ENCODE data around the gene MTSS2. TPM values are rescaled to one million over a fixed set of nuclear protein-coding genes. Genes with fewer than 3 reads are reported as not detected.

The MTSS2 gene
- total RNA-seq, 1 experiment from 2014 or later = 27.1 TPM

DNA sequence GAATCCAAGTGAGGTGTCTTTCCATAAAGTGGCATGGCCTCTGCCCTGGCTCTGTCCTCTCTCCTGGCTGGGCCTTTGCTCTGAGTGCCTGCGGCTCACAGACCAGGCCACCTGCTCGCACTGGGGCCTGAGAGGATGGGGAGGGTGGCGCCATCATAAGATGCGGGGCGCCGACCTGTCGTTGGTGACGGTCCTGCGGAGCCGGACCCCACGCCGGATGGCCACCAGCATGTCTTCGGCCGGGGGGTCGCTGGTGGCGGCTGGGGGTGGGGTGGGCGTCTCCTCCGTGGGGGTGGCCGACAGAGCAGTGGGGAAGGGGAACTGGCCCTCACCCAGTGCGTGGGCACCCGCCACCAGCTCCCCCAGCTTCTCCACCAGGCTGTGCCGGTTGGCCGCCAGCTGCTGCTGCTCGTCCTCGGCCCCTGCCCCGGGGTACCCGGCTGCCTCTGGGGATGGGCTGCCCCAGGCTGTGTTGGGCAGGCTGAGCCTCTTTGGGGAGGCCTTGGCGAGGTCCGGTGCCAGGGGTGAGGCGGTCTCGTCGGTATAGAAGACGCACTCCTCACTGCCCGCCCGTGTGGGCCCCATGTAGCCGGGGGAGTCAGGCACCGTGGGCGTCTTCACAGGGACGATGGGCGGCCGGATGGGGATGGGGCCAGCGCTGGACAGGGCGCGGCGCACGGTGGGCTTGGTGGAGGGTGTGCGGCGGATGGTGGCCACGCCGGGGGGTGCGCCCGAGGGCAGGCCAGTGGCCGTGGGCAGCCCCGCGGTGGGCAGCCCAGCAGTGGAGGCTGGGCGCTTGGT, 22.1 kb downstream of the MTSS2 start:
- TF ChIP-seq, protein P1, sequence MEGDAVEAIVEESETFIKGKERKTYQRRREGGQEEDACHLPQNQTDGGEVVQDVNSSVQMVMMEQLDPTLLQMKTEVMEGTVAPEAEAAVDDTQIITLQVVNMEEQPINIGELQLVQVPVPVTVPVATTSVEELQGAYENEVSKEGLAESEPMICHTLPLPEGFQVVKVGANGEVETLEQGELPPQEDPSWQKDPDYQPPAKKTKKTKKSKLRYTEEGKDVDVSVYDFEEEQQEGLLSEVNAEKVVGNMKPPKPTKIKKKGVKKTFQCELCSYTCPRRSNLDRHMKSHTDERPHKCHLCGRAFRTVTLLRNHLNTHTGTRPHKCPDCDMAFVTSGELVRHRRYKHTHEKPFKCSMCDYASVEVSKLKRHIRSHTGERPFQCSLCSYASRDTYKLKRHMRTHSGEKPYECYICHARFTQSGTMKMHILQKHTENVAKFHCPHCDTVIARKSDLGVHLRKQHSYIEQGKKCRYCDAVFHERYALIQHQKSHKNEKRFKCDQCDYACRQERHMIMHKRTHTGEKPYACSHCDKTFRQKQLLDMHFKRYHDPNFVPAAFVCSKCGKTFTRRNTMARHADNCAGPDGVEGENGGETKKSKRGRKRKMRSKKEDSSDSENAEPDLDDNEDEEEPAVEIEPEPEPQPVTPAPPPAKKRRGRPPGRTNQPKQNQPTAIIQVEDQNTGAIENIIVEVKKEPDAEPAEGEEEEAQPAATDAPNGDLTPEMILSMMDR (IDR thresholded peaks at IDR 0.05; ENCODE audit: unreplicated experiment) = no peak
- CTCF ChIA-PET = interaction anchor here (0.7 to 0.8 kb wide), 2 partner anchors 29 to 1853 kb away, joined by 5 to 9 read pairs; no protein-coding TSS in a partner anchor

GRCh38 chr16:70662991-70663523, 22.8 kb downstream of the MTSS2 start:
- TF ChIP-seq, protein P1 (IDR thresholded peaks at IDR 0.05; ENCODE audit: unreplicated experiment) = no peak
- no peaks in the 10 kb centered on the region for H3K27me3 Mint-ChIP-seq (ENCODE audit: unreplicated experiment)
- peaks cover 17% of the 10 kb centered on the region for H3K36me3 Mint-ChIP-seq (ENCODE audit: insufficient read depth, unreplicated experiment)
- no peak overlapping the region for H3K4me3 Mint-ChIP-seq (ENCODE audit: low read depth, unreplicated experiment)
- H3K27ac Mint-ChIP-seq (ENCODE audit: unreplicated experiment) = no peak overlapping the region
- BruUV-seq (replicated peaks) = no TSS peak
- H3K9me3 Mint-ChIP-seq (ENCODE audit: low read depth, unreplicated experiment) = peaks cover 3% of the 10 kb centered on the region
- DNase-seq = no peak
- CTCF ChIA-PET = interaction anchor here (0.7 to 0.8 kb wide), 2 partner anchors 29 to 1852 kb away, joined by 5 to 9 read pairs; no protein-coding TSS in a partner anchor
- intact Hi-C loops (cut with micrococcal nuclease; ENCODE audit: unreplicated experiment) = no loop called here
- no peaks in the 10 kb centered on the region for H3K4me1 Mint-ChIP-seq (ENCODE audit: low read depth, unreplicated experiment)

More for the DNA sequence above, 22.1 kb downstream of the MTSS2 start:
- Mint-ChIP-seq H3K4me3 (ENCODE audit: low read depth, unreplicated experiment) (no peak overlapping the region), H3K9me3 (ENCODE audit: low read depth, unreplicated experiment) (peaks cover 3% of the 10 kb centered on the region), H3K36me3 (ENCODE audit: insufficient read depth, unreplicated experiment) (peaks cover 18% of the 10 kb centered on the region), H3K4me1 (ENCODE audit: low read depth, unreplicated experiment) (no peaks in the 10 kb centered on the region), H3K27ac (ENCODE audit: unreplicated experiment) (no peak overlapping the region), H3K27me3 (ENCODE audit: unreplicated experiment) (no peaks in the 10 kb centered on the region)
- intact Hi-C loops (cut with micrococcal nuclease; ENCODE audit: unreplicated experiment) = no loop called here
- DNase-seq = no peak
- BruUV-seq (replicated peaks) = no TSS peak

GRCh38 chr16:70661918-70662641, 23.8 kb downstream of the MTSS2 start:
- no TSS peak for BruUV-seq (replicated peaks)
- DNase-seq = no peak

GRCh38 chr16:70661534-70661917, 24.3 kb downstream of the MTSS2 start:
- CTCF ChIA-PET = no interaction called here
- peaks cover 14% of the 10 kb centered on the region for H3K36me3 Mint-ChIP-seq (ENCODE audit: insufficient read depth, unreplicated experiment)
- peaks cover under 1% of the 10 kb centered on the region for H3K9me3 Mint-ChIP-seq (ENCODE audit: low read depth, unreplicated experiment)
- intact Hi-C loops (cut with micrococcal nuclease; ENCODE audit: unreplicated experiment) = no loop called here
- DNase-seq = no peak
- no peak overlapping the region for H3K4me3 Mint-ChIP-seq (ENCODE audit: low read depth, unreplicated experiment)
- TF ChIP-seq, protein P1 (IDR thresholded peaks at IDR 0.05; ENCODE audit: unreplicated experiment) = no peak
- H3K4me1 Mint-ChIP-seq (ENCODE audit: low read depth, unreplicated experiment) = no peaks in the 10 kb centered on the region
- no peak overlapping the region for H3K27ac Mint-ChIP-seq (ENCODE audit: unreplicated experiment)
- BruUV-seq (replicated peaks) = no TSS peak
- no peaks in the 10 kb centered on the region for H3K27me3 Mint-ChIP-seq (ENCODE audit: unreplicated experiment)

More at GRCh38 chr16:70661918-70662641, 23.8 kb downstream of the MTSS2 start:
- Mint-ChIP-seq H3K27ac (ENCODE audit: unreplicated experiment) (no peak overlapping the region), H3K4me1 (ENCODE audit: low read depth, unreplicated experiment) (no peaks in the 10 kb centered on the region), H3K36me3 (ENCODE audit: insufficient read depth, unreplicated experiment) (peaks cover 17% of the 10 kb centered on the region), H3K27me3 (ENCODE audit: unreplicated experiment) (no peaks in the 10 kb centered on the region), H3K4me3 (ENCODE audit: low read depth, unreplicated experiment) (no peak overlapping the region), H3K9me3 (ENCODE audit: low read depth, unreplicated experiment) (peaks cover 3% of the 10 kb centered on the region)
- CTCF ChIA-PET = no interaction called here
- TF ChIP-seq, protein P1 (IDR thresholded peaks at IDR 0.05; ENCODE audit: unreplicated experiment) = no peak
- intact Hi-C loops (cut with micrococcal nuclease; ENCODE audit: unreplicated experiment) = no loop called here
